ENCODE results near the gene CLVS2.

Gene CLVS2

DNA sequence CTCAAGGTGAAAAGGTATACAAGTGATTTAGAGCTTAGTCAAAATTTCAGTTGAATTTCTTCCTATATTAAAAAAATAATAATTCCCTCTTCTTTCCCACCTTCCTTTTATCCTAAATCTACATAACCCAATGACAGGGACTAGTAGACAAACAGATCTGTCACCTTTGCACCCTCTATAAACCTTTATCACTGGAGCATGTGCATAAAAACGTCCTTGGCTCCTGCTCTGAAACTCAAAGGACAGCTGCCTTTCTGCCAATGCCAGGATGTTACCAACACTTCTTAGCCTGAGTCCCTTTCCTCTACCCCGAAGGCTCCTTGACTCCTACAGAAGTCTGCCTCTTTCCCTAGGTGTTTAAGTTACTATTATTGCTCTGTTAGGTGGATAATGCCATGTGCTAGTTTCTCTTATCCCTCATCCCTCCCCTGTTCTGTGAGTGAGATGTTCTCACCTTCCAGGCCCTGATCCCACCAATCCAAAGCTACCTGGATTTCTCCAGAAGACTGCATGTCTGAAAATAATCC lies 4.3 kb downstream of the CLVS2 start:
- no peak overlapping the region for H3K4me3 ChIP-seq (ENCODE audit: control insufficient read depth, low read depth, low read length)

DNA sequence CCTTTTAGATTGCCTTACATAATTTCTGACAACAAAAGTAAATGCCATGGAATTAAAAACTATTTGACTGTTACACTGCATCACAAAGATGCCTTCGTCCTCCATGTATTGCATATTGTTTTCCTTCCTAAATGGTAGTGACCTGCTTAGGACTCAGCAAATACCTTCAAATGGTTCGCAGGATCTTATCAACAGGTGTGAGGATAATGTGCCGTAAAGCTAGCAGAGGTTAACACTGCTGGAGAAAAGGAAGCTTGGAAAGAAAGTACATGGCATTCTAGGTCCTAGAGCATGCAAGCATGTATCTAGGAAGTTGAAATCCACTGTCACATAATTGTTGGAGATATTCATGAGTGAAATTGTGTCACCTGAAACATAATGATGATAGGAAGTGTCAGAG lies 5.5 kb downstream of the CLVS2 start:
- TF ChIP-seq, protein P1, sequence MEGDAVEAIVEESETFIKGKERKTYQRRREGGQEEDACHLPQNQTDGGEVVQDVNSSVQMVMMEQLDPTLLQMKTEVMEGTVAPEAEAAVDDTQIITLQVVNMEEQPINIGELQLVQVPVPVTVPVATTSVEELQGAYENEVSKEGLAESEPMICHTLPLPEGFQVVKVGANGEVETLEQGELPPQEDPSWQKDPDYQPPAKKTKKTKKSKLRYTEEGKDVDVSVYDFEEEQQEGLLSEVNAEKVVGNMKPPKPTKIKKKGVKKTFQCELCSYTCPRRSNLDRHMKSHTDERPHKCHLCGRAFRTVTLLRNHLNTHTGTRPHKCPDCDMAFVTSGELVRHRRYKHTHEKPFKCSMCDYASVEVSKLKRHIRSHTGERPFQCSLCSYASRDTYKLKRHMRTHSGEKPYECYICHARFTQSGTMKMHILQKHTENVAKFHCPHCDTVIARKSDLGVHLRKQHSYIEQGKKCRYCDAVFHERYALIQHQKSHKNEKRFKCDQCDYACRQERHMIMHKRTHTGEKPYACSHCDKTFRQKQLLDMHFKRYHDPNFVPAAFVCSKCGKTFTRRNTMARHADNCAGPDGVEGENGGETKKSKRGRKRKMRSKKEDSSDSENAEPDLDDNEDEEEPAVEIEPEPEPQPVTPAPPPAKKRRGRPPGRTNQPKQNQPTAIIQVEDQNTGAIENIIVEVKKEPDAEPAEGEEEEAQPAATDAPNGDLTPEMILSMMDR (conservative IDR thresholded peaks at IDR 0.05; ENCODE audit: control insufficient read depth, insufficient read depth, low read depth, low read length), result no peak
- DNase-seq (ENCODE audit: low read depth), result no peak
- no peak overlapping the region for H3K4me3 ChIP-seq (ENCODE audit: control insufficient read depth, low read depth, low read length)

More for the DNA sequence above, 4.3 kb downstream of the CLVS2 start:
- no peak for DNase-seq (ENCODE audit: low read depth)
- TF ChIP-seq, protein P1 (conservative IDR thresholded peaks at IDR 0.05; ENCODE audit: control insufficient read depth, insufficient read depth, low read depth, low read length), result no peak

DNA sequence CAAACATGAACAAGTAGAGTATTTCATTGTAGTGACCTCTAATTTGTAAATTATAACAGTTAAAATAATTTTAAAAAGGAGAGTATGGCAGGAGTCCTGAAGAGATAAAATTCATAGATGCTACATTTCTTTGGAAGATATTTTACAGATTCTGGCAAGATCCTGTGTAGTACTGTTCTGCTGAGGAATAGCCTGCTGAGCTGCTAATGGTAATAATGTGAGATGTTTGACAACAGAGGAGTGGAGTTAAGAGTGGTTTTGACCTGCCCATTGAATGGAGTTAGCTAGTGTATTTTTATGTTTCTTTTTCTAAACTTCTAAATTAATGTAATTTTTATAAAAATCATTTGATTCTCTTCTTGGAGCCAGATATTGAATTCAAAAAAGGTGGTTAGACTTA lies 11.8 kb downstream of the CLVS2 start:
- no peak for DNase-seq (ENCODE audit: low read depth)
- H3K4me3 ChIP-seq (ENCODE audit: control insufficient read depth, low read depth, low read length), result no peak overlapping the region
- TF ChIP-seq, protein P1 (conservative IDR thresholded peaks at IDR 0.05; ENCODE audit: control insufficient read depth, insufficient read depth, low read depth, low read length), result no peak

DNA sequence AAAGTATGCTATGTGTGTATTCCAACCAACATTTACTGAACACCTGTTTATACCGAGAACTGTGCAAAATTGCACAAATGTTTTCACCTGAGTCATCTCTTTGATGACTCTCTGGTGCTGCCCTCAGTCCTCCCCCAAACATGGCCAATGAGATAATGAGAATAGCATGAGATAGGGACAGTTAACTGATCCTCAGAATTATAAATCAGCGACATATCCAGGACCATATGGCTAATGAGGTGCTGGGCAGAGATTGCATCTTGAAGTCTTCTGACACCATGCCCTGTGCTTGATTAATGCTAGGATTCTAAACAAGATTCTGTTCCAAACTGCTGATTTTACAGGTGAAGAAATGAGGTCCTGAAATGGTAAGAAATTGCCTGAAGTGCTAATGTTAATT lies 13.0 kb downstream of the CLVS2 start:
- no peak for DNase-seq (ENCODE audit: low read depth)
- H3K4me3 ChIP-seq (ENCODE audit: control insufficient read depth, low read depth, low read length), result no peak overlapping the region
- TF ChIP-seq, protein P1 (conservative IDR thresholded peaks at IDR 0.05; ENCODE audit: control insufficient read depth, insufficient read depth, low read depth, low read length), result no peak

DNA sequence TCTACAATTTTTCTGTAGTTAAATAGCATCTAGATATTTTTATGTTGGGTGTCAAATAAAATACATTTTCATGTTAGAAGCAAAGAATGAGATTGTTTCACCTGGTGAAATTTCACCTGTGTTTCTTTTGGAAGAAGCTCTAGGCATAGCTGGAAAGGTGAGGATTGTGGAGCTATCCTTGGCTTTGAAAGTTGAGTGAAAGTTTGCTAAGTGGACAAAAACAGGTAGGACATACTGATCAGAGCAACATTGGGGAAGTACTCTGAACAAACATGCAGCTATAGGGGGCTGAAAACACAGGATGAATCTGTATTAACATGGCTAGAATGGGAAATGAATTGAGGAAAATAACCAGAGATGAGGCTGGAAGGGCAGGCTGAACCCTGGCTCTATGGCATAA lies 18.8 kb downstream of the CLVS2 start:
- TF ChIP-seq, protein P1 (conservative IDR thresholded peaks at IDR 0.05; ENCODE audit: control insufficient read depth, insufficient read depth, low read depth, low read length), result no peak
- no peak overlapping the region for H3K4me3 ChIP-seq (ENCODE audit: control insufficient read depth, low read depth, low read length)
- no peak for DNase-seq (ENCODE audit: low read depth)

DNA sequence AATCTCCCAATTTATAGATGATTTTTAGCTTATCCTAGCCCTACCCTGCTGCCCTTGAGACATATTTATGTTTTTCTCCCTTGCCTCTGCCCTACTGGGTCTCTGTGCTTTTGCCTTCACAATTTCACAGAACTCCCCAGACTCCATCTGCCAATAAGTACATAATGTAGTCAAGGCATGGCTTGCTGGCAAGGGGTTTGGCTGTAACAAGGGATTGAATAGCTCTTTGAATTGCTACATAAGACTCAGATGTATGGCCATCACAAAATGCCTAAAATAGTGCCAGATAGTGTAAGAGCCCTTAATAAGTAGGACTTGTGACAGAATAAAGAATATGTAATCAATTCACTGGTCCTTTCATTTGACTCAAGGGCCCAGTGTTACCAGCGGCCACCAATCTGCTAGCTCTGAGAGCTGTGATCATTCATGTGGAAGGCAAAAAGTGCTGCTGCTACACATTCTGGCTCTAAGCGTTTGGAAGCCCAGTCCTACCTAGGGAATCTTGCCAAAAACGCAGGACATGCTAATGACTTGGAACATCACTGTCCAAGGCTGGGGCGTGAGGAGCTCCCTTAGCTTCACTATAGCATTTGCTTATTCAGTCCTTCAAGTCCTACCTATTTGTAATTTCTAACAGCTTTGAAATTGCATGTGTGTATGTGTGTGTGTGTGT lies 20.5 kb downstream of the CLVS2 start:
- H3K4me3 ChIP-seq (ENCODE audit: control insufficient read depth, low read depth, low read length), result no peak overlapping the region
- TF ChIP-seq, protein P1 (conservative IDR thresholded peaks at IDR 0.05; ENCODE audit: control insufficient read depth, insufficient read depth, low read depth, low read length), result no peak
- no peak for DNase-seq (ENCODE audit: low read depth)

Measured in fibroblast of mammary gland (primary cell).